ENCODE measurements around the gene TTC28.

Gene TTC28

DNA sequence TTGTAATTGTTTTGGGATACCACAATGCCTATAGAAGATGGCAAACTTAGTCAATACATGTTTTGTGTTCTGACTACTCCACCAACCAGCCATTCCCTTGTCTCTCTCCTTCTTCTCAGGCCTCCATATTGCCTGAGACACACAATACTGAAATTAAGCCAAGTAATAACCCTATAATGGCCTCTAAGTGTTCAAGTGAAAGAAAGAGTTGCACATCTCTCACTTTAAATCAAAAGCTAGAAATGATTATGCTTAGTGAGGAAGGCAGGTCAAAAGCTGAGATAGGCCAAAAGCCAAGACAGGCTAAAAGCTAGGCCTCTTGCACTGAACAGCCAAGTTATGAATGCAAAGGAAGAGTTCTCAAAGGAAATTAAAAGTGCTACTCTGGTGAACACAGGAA is 318.7 kb downstream of the TTC28 start:
- Histone ChIP-seq H3K27me3 (ENCODE audit: insufficient read depth, low read length) (no peaks in the 10 kb centered on the region), H3K4me1 (ENCODE audit: control insufficient read depth, insufficient read depth, low read length, unreplicated experiment) (no peaks in the 10 kb centered on the region), H3K79me2 (ENCODE audit: control insufficient read depth, insufficient read depth, low read length, unreplicated experiment) (no peaks in the 10 kb centered on the region), H2AFZ (ENCODE audit: low read length, unreplicated experiment) (no peak overlapping the region), H3K27ac (ENCODE audit: low read depth, low read length) (no peak overlapping the region), H3K4me3 (ENCODE audit: low read depth, low read length) (no peak overlapping the region), H3K36me3 (ENCODE audit: insufficient read depth, low read length) (no peaks in the 10 kb centered on the region)

DNA sequence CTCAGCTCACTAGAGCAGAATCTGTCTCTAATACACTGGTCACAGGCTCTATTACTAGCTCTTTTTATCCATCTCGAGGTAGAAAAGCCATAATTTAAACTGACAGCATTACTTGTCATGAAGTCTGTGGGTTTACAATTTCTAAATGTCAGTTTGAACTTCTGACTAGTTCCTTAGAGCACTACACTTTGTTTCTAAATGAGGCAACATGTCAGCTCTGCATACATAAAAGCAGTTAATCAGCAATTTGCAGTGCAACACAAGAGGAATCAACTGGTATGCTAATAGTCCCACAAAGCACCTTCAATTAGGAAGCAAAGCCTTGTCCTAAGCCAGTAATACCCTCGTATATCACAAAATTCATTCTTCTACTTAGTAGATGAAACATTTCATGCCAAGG is 321.3 kb downstream of the TTC28 start:
- no peak overlapping the region for H3K27ac ChIP-seq (ENCODE audit: low read depth, low read length)
- H3K79me2 ChIP-seq (ENCODE audit: control insufficient read depth, insufficient read depth, low read length, unreplicated experiment) = no peaks in the 10 kb centered on the region
- H2AFZ ChIP-seq (ENCODE audit: low read length, unreplicated experiment) = no peak overlapping the region
- H3K4me3 ChIP-seq (ENCODE audit: low read depth, low read length) = no peak overlapping the region
- H3K27me3 ChIP-seq (ENCODE audit: insufficient read depth, low read length) = no peaks in the 10 kb centered on the region
- no peaks in the 10 kb centered on the region for H3K36me3 ChIP-seq (ENCODE audit: insufficient read depth, low read length)
- H3K4me1 ChIP-seq (ENCODE audit: control insufficient read depth, insufficient read depth, low read length, unreplicated experiment) = no peaks in the 10 kb centered on the region

DNA sequence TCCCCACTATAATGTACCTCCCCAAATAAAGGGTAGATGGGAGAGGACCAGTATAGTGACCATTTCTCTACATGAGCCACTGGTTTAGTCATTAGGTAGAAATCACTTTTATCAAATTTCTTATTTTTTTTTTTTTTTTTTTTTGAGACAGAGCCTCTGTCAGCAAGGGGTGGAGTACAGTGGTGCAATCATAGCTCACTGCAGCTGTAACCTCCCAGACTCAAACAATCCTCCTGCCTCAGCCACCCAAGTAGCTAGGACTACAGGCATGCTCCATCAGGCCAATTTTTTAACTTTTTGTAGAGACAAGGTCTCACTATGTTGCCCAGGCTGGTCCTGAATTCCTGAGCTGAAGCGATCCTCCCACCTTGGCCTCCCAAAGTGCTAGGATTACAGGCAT is 322.4 kb downstream of the TTC28 start:
- H3K4me1 ChIP-seq (ENCODE audit: control insufficient read depth, insufficient read depth, low read length, unreplicated experiment) = no peaks in the 10 kb centered on the region
- no peaks in the 10 kb centered on the region for H3K27me3 ChIP-seq (ENCODE audit: insufficient read depth, low read length)
- H3K4me3 ChIP-seq (ENCODE audit: low read depth, low read length) = no peak overlapping the region
- no peaks in the 10 kb centered on the region for H3K79me2 ChIP-seq (ENCODE audit: control insufficient read depth, insufficient read depth, low read length, unreplicated experiment)
- no peak overlapping the region for H3K27ac ChIP-seq (ENCODE audit: low read depth, low read length)
- no peaks in the 10 kb centered on the region for H3K36me3 ChIP-seq (ENCODE audit: insufficient read depth, low read length)
- no peak overlapping the region for H2AFZ ChIP-seq (ENCODE audit: low read length, unreplicated experiment)

DNA sequence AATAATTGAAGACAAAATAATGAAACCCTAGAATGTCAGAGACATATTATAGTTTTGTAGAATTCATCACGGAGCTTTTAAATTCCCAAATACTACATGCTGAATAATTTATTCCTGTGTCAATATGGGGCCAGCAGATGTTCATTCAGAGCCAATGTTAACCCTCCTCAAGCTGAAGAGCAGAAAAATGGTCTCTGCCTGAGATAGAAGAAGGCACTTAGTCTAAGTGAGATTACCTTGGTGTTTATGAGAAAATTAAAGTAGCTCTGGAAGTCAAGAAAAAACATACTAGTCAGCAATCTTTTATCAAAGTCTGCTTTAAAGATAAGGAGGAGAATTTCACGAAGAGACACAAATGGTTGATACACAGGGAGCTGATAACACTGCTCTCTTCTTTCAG is 328.2 kb downstream of the TTC28 start:
- Histone ChIP-seq H3K79me2 (ENCODE audit: control insufficient read depth, insufficient read depth, low read length, unreplicated experiment) (no peaks in the 10 kb centered on the region), H3K4me1 (ENCODE audit: control insufficient read depth, insufficient read depth, low read length, unreplicated experiment) (no peaks in the 10 kb centered on the region), H3K36me3 (ENCODE audit: insufficient read depth, low read length) (no peaks in the 10 kb centered on the region), H3K27ac (ENCODE audit: low read depth, low read length) (no peak overlapping the region), H2AFZ (ENCODE audit: low read length, unreplicated experiment) (no peak overlapping the region), H3K27me3 (ENCODE audit: insufficient read depth, low read length) (no peaks in the 10 kb centered on the region), H3K4me3 (ENCODE audit: low read depth, low read length) (no peak overlapping the region)

DNA sequence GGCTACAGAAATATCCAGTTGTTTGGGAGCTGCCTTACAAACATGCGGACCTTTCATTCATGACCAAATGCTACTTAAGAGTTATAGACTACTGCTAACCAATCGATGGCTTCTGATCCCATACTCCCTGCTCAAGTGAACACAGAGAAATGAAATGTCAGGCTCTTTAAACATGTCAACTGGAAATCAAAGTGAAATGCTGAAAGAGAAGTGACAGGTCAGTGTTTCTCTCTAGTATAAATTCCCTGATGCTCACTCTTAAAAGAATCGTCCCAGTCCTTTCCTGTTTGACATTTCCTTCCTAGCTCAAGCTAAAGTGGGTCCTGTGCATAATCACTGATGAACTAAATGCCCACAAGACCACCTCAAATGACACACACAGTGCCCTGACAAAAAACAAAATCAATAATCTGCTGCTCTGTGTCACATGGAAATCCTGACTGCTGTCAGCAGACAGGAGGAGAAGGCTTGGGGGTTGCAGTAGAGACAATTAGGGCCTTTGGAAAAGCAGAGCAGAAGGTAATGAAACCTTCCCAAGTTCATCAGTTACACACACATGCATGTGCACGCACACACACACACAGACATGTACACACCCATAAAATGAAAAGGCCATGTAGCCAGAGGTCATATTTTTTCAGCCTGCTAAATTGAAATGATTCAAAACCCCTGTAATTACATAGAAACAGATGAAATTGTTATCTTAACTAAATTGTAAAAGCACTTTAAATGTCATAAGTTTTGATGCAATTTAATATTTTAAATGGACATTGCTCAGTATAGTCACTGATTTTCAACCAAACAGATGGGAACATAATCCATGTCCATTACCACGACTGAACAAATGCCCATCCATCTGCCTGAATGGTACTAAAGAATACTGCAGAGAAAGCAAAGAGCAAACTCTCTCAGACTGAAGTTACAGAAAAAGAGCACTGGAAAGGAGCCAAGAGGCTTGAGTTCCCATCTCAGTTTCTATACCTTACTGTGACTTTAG is 330.7 kb downstream of the TTC28 start:
- Histone ChIP-seq H3K27ac (ENCODE audit: low read depth, low read length) (no peak overlapping the region), H3K4me3 (ENCODE audit: low read depth, low read length) (no peak overlapping the region), H3K4me1 (ENCODE audit: control insufficient read depth, insufficient read depth, low read length, unreplicated experiment) (peaks cover 4% of the 10 kb centered on the region), H2AFZ (ENCODE audit: low read length, unreplicated experiment) (no peak overlapping the region), H3K27me3 (ENCODE audit: insufficient read depth, low read length) (no peaks in the 10 kb centered on the region), H3K79me2 (ENCODE audit: control insufficient read depth, insufficient read depth, low read length, unreplicated experiment) (no peaks in the 10 kb centered on the region), H3K36me3 (ENCODE audit: insufficient read depth, low read length) (no peaks in the 10 kb centered on the region)

DNA sequence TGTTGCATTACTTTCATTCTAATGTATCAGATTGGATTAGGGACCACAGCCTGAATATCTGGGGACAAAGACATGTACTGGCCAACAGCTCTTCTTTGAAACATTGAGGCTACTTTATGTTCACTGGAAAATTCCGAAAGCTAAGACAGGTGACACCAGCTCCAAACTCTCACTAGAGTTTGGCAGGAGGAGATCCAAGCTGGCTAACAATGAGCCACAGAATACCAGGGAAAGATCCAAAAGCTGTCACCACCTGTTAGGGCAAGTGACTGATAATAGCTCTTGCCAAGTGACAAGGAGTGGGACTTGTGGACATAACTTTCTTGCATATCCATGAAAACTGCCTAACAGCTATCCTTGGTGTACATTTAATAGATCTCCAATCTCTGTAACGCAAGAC is 333.3 kb downstream of the TTC28 start:
- Histone ChIP-seq H3K36me3 (ENCODE audit: insufficient read depth, low read length) (no peaks in the 10 kb centered on the region), H3K4me1 (ENCODE audit: control insufficient read depth, insufficient read depth, low read length, unreplicated experiment) (peaks cover 6% of the 10 kb centered on the region), H3K79me2 (ENCODE audit: control insufficient read depth, insufficient read depth, low read length, unreplicated experiment) (no peaks in the 10 kb centered on the region), H3K27me3 (ENCODE audit: insufficient read depth, low read length) (no peaks in the 10 kb centered on the region), H2AFZ (ENCODE audit: low read length, unreplicated experiment) (no peak overlapping the region), H3K4me3 (ENCODE audit: low read depth, low read length) (no peak overlapping the region), H3K27ac (ENCODE audit: low read depth, low read length) (no peak overlapping the region)

DNA sequence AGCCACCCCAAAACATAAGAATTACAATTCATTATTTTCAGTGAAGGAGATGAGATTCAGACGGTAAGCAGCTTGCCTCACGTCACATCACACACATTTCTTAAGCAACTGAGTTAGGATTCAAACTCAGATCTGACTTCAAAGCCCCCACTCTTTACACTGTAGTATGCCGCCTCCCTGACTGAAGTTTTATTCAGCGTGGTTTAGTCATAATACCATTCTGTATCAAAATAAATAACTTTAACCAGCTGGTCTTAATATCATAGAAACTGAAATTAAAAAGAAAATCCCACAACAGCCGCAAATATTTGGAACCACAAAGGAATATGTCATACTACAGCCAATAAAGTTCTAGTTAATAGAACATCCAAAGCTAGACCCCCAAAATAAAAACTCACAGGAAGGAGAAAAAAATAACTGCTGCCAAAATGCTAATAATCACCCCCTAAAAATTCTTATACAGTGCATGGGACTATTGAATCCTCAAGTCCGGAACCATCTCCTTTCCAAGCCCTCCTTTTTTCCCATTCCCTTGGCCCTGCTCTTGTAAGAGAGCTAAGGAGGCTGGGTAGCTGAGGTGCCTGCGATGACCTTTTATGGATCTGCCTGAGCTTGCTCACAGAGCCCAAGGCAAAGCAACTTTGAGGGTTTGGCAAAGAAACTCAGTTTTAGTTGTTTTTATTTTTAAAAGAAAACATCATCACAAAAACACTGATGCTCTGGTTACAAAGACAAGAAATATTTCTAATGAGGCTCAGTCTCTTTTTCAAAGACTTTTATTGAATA is 334.5 kb downstream of the TTC28 start:
- Histone ChIP-seq H3K36me3 (ENCODE audit: insufficient read depth, low read length) (no peaks in the 10 kb centered on the region), H3K4me3 (ENCODE audit: low read depth, low read length) (no peak overlapping the region), H3K27ac (ENCODE audit: low read depth, low read length) (no peak overlapping the region), H3K79me2 (ENCODE audit: control insufficient read depth, insufficient read depth, low read length, unreplicated experiment) (no peaks in the 10 kb centered on the region), H3K4me1 (ENCODE audit: control insufficient read depth, insufficient read depth, low read length, unreplicated experiment) (peaks cover 11% of the 10 kb centered on the region), H2AFZ (ENCODE audit: low read length, unreplicated experiment) (no peak overlapping the region), H3K27me3 (ENCODE audit: insufficient read depth, low read length) (no peaks in the 10 kb centered on the region)

DNA sequence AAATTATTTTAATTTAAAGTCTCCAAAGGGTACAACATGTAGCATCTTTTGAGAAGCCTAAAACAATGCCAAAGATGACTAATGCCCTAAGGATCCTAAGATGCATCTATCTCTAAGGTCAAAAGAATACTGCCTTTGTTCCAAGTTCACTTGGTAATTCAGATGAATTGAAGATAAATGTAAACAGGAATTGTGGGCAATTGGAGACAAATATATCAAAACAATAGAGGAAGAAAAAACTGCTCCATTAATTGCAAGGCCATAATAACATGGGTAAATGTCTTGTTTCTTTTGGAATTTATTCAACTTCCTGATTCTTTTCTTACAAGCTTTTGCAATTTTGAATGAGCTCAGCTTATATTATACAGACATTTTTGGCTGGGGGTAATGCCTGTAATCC is 338.6 kb downstream of the TTC28 start:
- Histone ChIP-seq H3K27ac (ENCODE audit: low read depth, low read length) (no peak overlapping the region), H2AFZ (ENCODE audit: low read length, unreplicated experiment) (no peak overlapping the region), H3K4me1 (ENCODE audit: control insufficient read depth, insufficient read depth, low read length, unreplicated experiment) (peaks cover 11% of the 10 kb centered on the region), H3K27me3 (ENCODE audit: insufficient read depth, low read length) (no peaks in the 10 kb centered on the region), H3K79me2 (ENCODE audit: control insufficient read depth, insufficient read depth, low read length, unreplicated experiment) (no peaks in the 10 kb centered on the region), H3K4me3 (ENCODE audit: low read depth, low read length) (no peak overlapping the region), H3K36me3 (ENCODE audit: insufficient read depth, low read length) (no peaks in the 10 kb centered on the region)

DNA sequence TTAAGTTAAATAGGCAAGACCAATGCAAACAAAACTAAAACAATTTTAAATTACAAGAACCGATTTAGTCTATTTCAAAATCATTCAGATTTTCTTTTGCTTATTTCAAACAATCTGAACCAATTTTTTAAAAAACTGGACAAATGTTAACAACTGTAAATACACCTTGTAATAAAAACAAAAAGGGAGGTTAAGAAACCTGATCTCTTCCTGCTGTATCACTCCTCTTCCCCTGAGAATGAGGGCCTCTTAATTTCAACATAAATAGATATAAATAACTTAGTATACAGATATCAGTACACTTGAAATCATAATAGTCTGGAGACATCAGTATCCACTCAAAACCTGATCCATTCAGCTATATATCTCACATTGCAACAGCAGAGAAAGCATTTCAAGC is 346.6 kb downstream of the TTC28 start:
- no peaks in the 10 kb centered on the region for H3K79me2 ChIP-seq (ENCODE audit: control insufficient read depth, insufficient read depth, low read length, unreplicated experiment)
- no peaks in the 10 kb centered on the region for H3K27me3 ChIP-seq (ENCODE audit: insufficient read depth, low read length)

DNA sequence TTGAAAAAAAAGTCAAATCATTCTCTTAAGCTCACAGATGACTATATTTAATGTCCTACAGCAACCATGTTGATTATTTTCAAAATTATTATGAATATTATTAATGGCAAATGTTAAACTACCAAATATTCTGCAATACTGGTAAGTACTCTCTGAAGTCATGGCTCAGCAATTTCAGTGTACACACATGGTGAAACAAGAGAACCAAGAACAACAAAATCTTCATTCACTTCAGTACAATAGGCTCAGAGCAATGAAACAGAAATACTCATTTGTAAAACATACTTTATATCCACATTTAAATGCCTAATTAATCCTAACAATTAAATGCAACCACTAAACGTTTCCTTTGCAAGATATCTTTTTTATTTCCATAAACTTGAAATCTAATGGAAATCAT is 347.2 kb downstream of the TTC28 start:
- Histone ChIP-seq H3K4me1 (ENCODE audit: control insufficient read depth, insufficient read depth, low read length, unreplicated experiment) (peaks cover 10% of the 10 kb centered on the region), H3K79me2 (ENCODE audit: control insufficient read depth, insufficient read depth, low read length, unreplicated experiment) (no peaks in the 10 kb centered on the region), H2AFZ (ENCODE audit: low read length, unreplicated experiment) (no peak overlapping the region), H3K27ac (ENCODE audit: low read depth, low read length) (no peak overlapping the region), H3K36me3 (ENCODE audit: insufficient read depth, low read length) (no peaks in the 10 kb centered on the region), H3K27me3 (ENCODE audit: insufficient read depth, low read length) (no peaks in the 10 kb centered on the region), H3K4me3 (ENCODE audit: low read depth, low read length) (no peak overlapping the region)

More for the DNA sequence above, 346.6 kb downstream of the TTC28 start:
- Histone ChIP-seq H2AFZ (ENCODE audit: low read length, unreplicated experiment) (no peak overlapping the region), H3K4me1 (ENCODE audit: control insufficient read depth, insufficient read depth, low read length, unreplicated experiment) (peaks cover 10% of the 10 kb centered on the region), H3K4me3 (ENCODE audit: low read depth, low read length) (no peak overlapping the region), H3K27ac (ENCODE audit: low read depth, low read length) (no peak overlapping the region), H3K36me3 (ENCODE audit: insufficient read depth, low read length) (no peaks in the 10 kb centered on the region)
